ENCODE results near the gene KNG1. TPM values are rescaled to one million over a fixed set of nuclear protein-coding genes. Genes with fewer than 3 reads are reported as not detected.

Gene KNG1
- total and polyA plus RNA-seq, 2 experiments from 2014 or later, result 57.4 to 109 TPM

GRCh38 chr3:186757686-186758220 lies 40.6 kb downstream of the KNG1 start:
- Histone ChIP-seq H3K4me2 (no peak overlapping the region), H4K20me1 (ENCODE audit: insufficient read depth, poor library complexity, severe bottlenecking) (no peaks in the 10 kb centered on the region), H3K36me3 (replicated peaks; ENCODE audit: insufficient read depth, low read depth) (no peaks in the 10 kb centered on the region), H3K4me3 (no peak overlapping the region), H3K27me3 (no peaks in the 10 kb centered on the region), H2AFZ (no peak overlapping the region), H3K9me2 (replicated peaks; ENCODE audit: insufficient read depth) (no peaks in the 10 kb centered on the region), H3K79me2 (no peaks in the 10 kb centered on the region), H3K9me3 (ENCODE audit: low read depth) (no peaks in the 10 kb centered on the region), H3K4me1 (ENCODE audit: insufficient read depth) (no peaks in the 10 kb centered on the region), H3K27ac (no peak overlapping the region)
- TF ChIP-seq CTCF (IDR thresholded peaks at IDR 0.05; ENCODE audit: poor library complexity) (no peak), EZH2phosphoT487 (IDR thresholded peaks at IDR 0.05; ENCODE audit: low read depth, severe bottlenecking, unreplicated experiment) (no peak), EZH2 (IDR thresholded peaks at IDR 0.05; ENCODE audit: borderline replicate concordance) (no peak)
- WGBS (ENCODE audit: low lambda C conversion rate, missing lambda C conversion rate), result 68% methylated on average over 8 of the region's 8 CpGs
- DNase-seq (ENCODE audit: low spot score), result no peak

GRCh38 chr3:186759231-186759930 lies 42.2 kb downstream of the KNG1 start:
- H3K9me3 ChIP-seq (ENCODE audit: low read depth), result no peaks in the 10 kb centered on the region
- no peaks in the 10 kb centered on the region for H3K27me3 ChIP-seq
- no peak overlapping the region for H3K4me3 ChIP-seq
- no peaks in the 10 kb centered on the region for H3K79me2 ChIP-seq
- H3K4me2 ChIP-seq, result no peak overlapping the region
- H4K20me1 ChIP-seq (ENCODE audit: insufficient read depth, poor library complexity, severe bottlenecking), result no peaks in the 10 kb centered on the region
- no peak overlapping the region for H3K27ac ChIP-seq
- H3K36me3 ChIP-seq (replicated peaks; ENCODE audit: insufficient read depth, low read depth), result no peaks in the 10 kb centered on the region
- H2AFZ ChIP-seq, result no peak overlapping the region
- no peaks in the 10 kb centered on the region for H3K9me2 ChIP-seq (replicated peaks; ENCODE audit: insufficient read depth)
- TF ChIP-seq CTCF (IDR thresholded peaks at IDR 0.05; ENCODE audit: poor library complexity) (no peak), EZH2phosphoT487 (IDR thresholded peaks at IDR 0.05; ENCODE audit: low read depth, severe bottlenecking, unreplicated experiment) (no peak), EZH2 (IDR thresholded peaks at IDR 0.05; ENCODE audit: borderline replicate concordance) (no peak)
- H3K4me1 ChIP-seq (ENCODE audit: insufficient read depth), result no peaks in the 10 kb centered on the region
- no peak for DNase-seq (ENCODE audit: low spot score)
- WGBS (ENCODE audit: low lambda C conversion rate, missing lambda C conversion rate), result 82% methylated on average over 11 of the region's 11 CpGs

GRCh38 chr3:186760141-186760833 lies 43.1 kb downstream of the KNG1 start:
- Histone ChIP-seq H3K36me3 (replicated peaks; ENCODE audit: insufficient read depth, low read depth) (no peaks in the 10 kb centered on the region), H4K20me1 (ENCODE audit: insufficient read depth, poor library complexity, severe bottlenecking) (no peaks in the 10 kb centered on the region), H3K27ac (peak overlapping the region; percentile 75), H3K4me3 (no peak overlapping the region), H3K27me3 (no peaks in the 10 kb centered on the region), H3K4me1 (ENCODE audit: insufficient read depth) (no peaks in the 10 kb centered on the region), H3K9me3 (ENCODE audit: low read depth) (no peaks in the 10 kb centered on the region), H2AFZ (no peak overlapping the region), H3K79me2 (no peaks in the 10 kb centered on the region), H3K4me2 (no peak overlapping the region), H3K9me2 (replicated peaks; ENCODE audit: insufficient read depth) (no peaks in the 10 kb centered on the region)
- peak; percentile 60 for DNase-seq (ENCODE audit: low spot score)
- 90% methylated on average over 10 of the region's 10 CpGs for WGBS (ENCODE audit: low lambda C conversion rate, missing lambda C conversion rate)
- TF ChIP-seq CTCF (IDR thresholded peaks at IDR 0.05; ENCODE audit: poor library complexity) (no peak), EZH2phosphoT487 (IDR thresholded peaks at IDR 0.05; ENCODE audit: low read depth, severe bottlenecking, unreplicated experiment) (no peak), EZH2 (IDR thresholded peaks at IDR 0.05; ENCODE audit: borderline replicate concordance) (no peak)

Measured in hepatocyte (in vitro differentiated cells).